Measurements from ENCODE around the gene CAPN5. TPM values are rescaled to one million over a fixed set of nuclear protein-coding genes. Genes with fewer than 3 reads are reported as not detected.

Gene CAPN5
- total and polyA plus RNA-seq, 2 experiments from 2014 or later: 10.2 to 32.2 TPM

GRCh38 chr11:77075425-77075905, 8.7 kb downstream of the CAPN5 start:
- no peak for DNase-seq (ENCODE audit: low spot score)
- no peak for TF ChIP-seq REST (IDR thresholded peaks at IDR 0.05; ENCODE audit: unreplicated experiment)
- no peak for TF ChIP-seq ZNF331 (CRISPR knock-in tag; IDR thresholded peaks at IDR 0.05; ENCODE audit: low read depth)
- no peak for TF ChIP-seq POLR2AphosphoS5 (IDR thresholded peaks at IDR 0.05; ENCODE audit: low read depth)
- TF ChIP-seq STAT1 (IDR thresholded peaks at IDR 0.05; ENCODE audit: unreplicated experiment): no peak
- no peak for TF ChIP-seq ETS1 (IDR thresholded peaks at IDR 0.05)
- no peak for TF ChIP-seq CREB1 (CRISPR knock-in tag; IDR thresholded peaks at IDR 0.05; ENCODE audit: low read depth)
- TF ChIP-seq CTCF (conservative IDR thresholded peaks at IDR 0.05; ENCODE audit: low read depth in 2 of 2): no peak
- TF ChIP-seq ZNF462 (CRISPR knock-in tag; IDR thresholded peaks at IDR 0.05): no peak
- TF ChIP-seq EZH2 (IDR thresholded peaks at IDR 0.05; ENCODE audit: low read depth, unreplicated experiment): no peak
- TF ChIP-seq NANOG (IDR thresholded peaks at IDR 0.05; ENCODE audit: borderline replicate concordance): no peak
- TF ChIP-seq EZH2phosphoT487 (IDR thresholded peaks at IDR 0.05; ENCODE audit: unreplicated experiment): no peak
- no peak for TF ChIP-seq JUNB (IDR thresholded peaks at IDR 0.05; ENCODE audit: unreplicated experiment)
- no peak for TF ChIP-seq ZNF114 (CRISPR knock-in tag; IDR thresholded peaks at IDR 0.05)
- no peaks in the 10 kb centered on the region; the same call in 2 of the 3 replicates for H3K9me3 Mint-ChIP-seq

More at GRCh38 chr11:77075425-77075905, 8.7 kb downstream of the CAPN5 start:
- no peak for ATAC-seq
- H3K4me1 ChIP-seq (ENCODE audit: insufficient read depth): no peaks in the 10 kb centered on the region
- H3K4me2 ChIP-seq: no peak overlapping the region
- H3K4me3 ChIP-seq: no peak overlapping the region
- peaks cover 5% of the 10 kb centered on the region for H3K4me1 Mint-ChIP-seq
- H2AFZ ChIP-seq: no peak overlapping the region
- H3K79me2 ChIP-seq (replicated peaks; ENCODE audit: insufficient read depth): peaks cover 16% of the 10 kb centered on the region; the same call in 1 of the 2 replicates
- peaks cover 5% of the 10 kb centered on the region; the same call in 1 of the 2 replicates for H3K36me3 ChIP-seq (ENCODE audit: insufficient read depth)
- H3K9me2 ChIP-seq (ENCODE audit: insufficient read depth): no peaks in the 10 kb centered on the region
- H3K27me3 Mint-ChIP-seq (ENCODE audit: insufficient read depth, low read depth, poor library complexity): peaks cover 15% of the 10 kb centered on the region
- no peak overlapping the region for H3K27ac ChIP-seq (ENCODE audit: low read depth)
- no peaks in the 10 kb centered on the region for H4K20me1 ChIP-seq (replicated peaks; ENCODE audit: insufficient read depth)
- no peaks in the 10 kb centered on the region for H3F3A ChIP-seq (replicated peaks; ENCODE audit: low read depth)
- H3K27ac Mint-ChIP-seq: no peak overlapping the region
- no peak overlapping the region for H3K4me3 Mint-ChIP-seq
- no peaks in the 10 kb centered on the region for H3K27me3 ChIP-seq (ENCODE audit: insufficient read depth)
- no peaks in the 10 kb centered on the region; the same call in 2 of the 3 replicates for H3K36me3 Mint-ChIP-seq (ENCODE audit: low read depth)

All from GM23338 (cell line).